GM23338 (cell line): ENCODE results near the gene SLC22A5. TPM values are rescaled to one million over a fixed set of nuclear protein-coding genes. Genes with fewer than 3 reads are reported as not detected.

Experiments used
- ATAC-seq: fragments of 200-7000 bp; cut with Tn5 transposase; 3 replicates; pipeline ENCODE4 v1.9.1; 2020
- DNase-seq: peaks from one replicate; pipeline ENCODE4 v3.0.0-alpha.2; 2015; ENCODE audit warnings: low spot score
- H2AFZ ChIP-seq: fragments of 200-600 bp; sonication (generic); 2 replicates; pipeline ENCODE4 v1.8.0; 2016; ENCODE audit warnings: antibody characterized with exemption, mild to moderate bottlenecking, moderate library complexity
- H3F3A ChIP-seq: fragments of 200-600 bp; sonication (generic); replicated peaks from 2 replicates; pipeline ENCODE4 v1.8.0; 2017; ENCODE audit warnings: antibody characterized with exemption, mixed run types, low read depth
- H3K27ac ChIP-seq: fragments of 200-600 bp; sonication (generic); 2 replicates; pipeline ENCODE4 v1.6.1; 2016; ENCODE audit warnings: low read depth
- H3K27me3 ChIP-seq: fragments of 200-600 bp; sonication (generic); 2 replicates; pipeline ENCODE4 v1.8.0; 2016; ENCODE audit warnings: mild to moderate bottlenecking, mixed run types, moderate library complexity; ENCODE audit not compliant: insufficient read depth
- H3K36me3 ChIP-seq: fragments of 200-600 bp; sonication (generic); 2 replicates; pipeline ENCODE4 v1.8.0; 2016; ENCODE audit warnings: mild to moderate bottlenecking; ENCODE audit not compliant: insufficient read depth
- H3K4me1 ChIP-seq: fragments of 200-600 bp; sonication (generic); 2 replicates; pipeline ENCODE4 v1.8.0; 2016; ENCODE audit warnings: mild to moderate bottlenecking, moderate library complexity; ENCODE audit not compliant: insufficient read depth
- H3K4me2 ChIP-seq: fragments of 200-600 bp; sonication (generic); 2 replicates; pipeline ENCODE4 v1.7.1; 2017; ENCODE audit warnings: mixed run types
- H3K4me3 ChIP-seq: fragments of 200-600 bp; sonication (generic); 2 replicates; pipeline ENCODE4 v1.6.1; 2016; ENCODE audit warnings: mixed run types
- H3K79me2 ChIP-seq: fragments of 200-600 bp; sonication (generic); replicated peaks from 2 replicates; pipeline ENCODE4 v1.8.0; 2017; ENCODE audit warnings: mild to moderate bottlenecking; ENCODE audit not compliant: insufficient read depth
- H3K9me2 ChIP-seq: fragments of 200-600 bp; sonication (generic); 2 replicates; pipeline ENCODE4 v1.8.0; 2017; ENCODE audit not compliant: insufficient read depth
- H4K20me1 ChIP-seq: fragments of 200-600 bp; sonication (generic); replicated peaks from 2 replicates; pipeline ENCODE4 v1.8.0; 2017; ENCODE audit warnings: mild to moderate bottlenecking; ENCODE audit not compliant: insufficient read depth
- H3K27ac Mint-ChIP-seq: 2 replicates; pipeline ENCODE4 v1.8.0; 2020; ENCODE audit warnings: inconsistent platforms, mild to moderate bottlenecking, moderate library complexity, mixed read lengths
- H3K27me3 Mint-ChIP-seq: 3 replicates; pipeline ENCODE4 v1.8.0; 2022; ENCODE audit warnings: low read depth, mild to moderate bottlenecking, moderate library complexity, mixed read lengths, inconsistent platforms; ENCODE audit not compliant: insufficient read depth, poor library complexity
- H3K36me3 Mint-ChIP-seq: 3 replicates; pipeline ENCODE4 v1.8.0; 2021; ENCODE audit warnings: low read depth, mild to moderate bottlenecking, inconsistent platforms, moderate library complexity, mixed read lengths
- H3K4me1 Mint-ChIP-seq: 3 replicates; pipeline ENCODE4 v1.8.0; 2020; ENCODE audit warnings: mild to moderate bottlenecking, inconsistent platforms, mixed read lengths
- H3K4me3 Mint-ChIP-seq: 3 replicates; pipeline ENCODE4 v1.8.0; 2021; ENCODE audit warnings: moderate library complexity, mild to moderate bottlenecking, inconsistent platforms, mixed read lengths
- H3K9me3 Mint-ChIP-seq: 3 replicates; pipeline ENCODE4 v1.8.0; 2020; ENCODE audit warnings: moderate library complexity, mild to moderate bottlenecking, inconsistent platforms, mixed read lengths
- CREB1 ChIP-seq: fragments of 250-450 bp; sonication (Bioruptor Pico); IDR thresholded peaks from 2 replicates; pipeline ENCODE4 v1.5.0; 2020; ENCODE audit warnings: low read depth, mild to moderate bottlenecking, moderate library complexity
- CTCF ChIP-seq, 2 experiments: fragments of 200-600 bp in 1 of 2; sonication (generic) in 1 of 2; conservative IDR thresholded peaks; 2 replicates each; pipeline versions ENCODE4 v1.5.1 to v1.6.1; 2016 to 2017; ENCODE audit warnings: antibody characterized with exemption in 2 of 2, low read depth in 2 of 2, mild to moderate bottlenecking in 2 of 2, moderate library complexity in 1 of 2
- ETS1 ChIP-seq: IDR thresholded peaks from 2 replicates; pipeline ENCODE4 v1.6.1; 2016; ENCODE audit warnings: antibody characterized with exemption
- EZH2 ChIP-seq: fragments of 200-600 bp; sonication (generic); IDR thresholded peaks from one replicate; pipeline ENCODE4 v1.8.0; 2017; ENCODE audit warnings: antibody characterized with exemption, mild to moderate bottlenecking, low read depth; ENCODE audit not compliant: unreplicated experiment
- EZH2phosphoT487 ChIP-seq: fragments of 200-600 bp; sonication (generic); IDR thresholded peaks from one replicate; pipeline ENCODE4 v1.8.1; 2018; ENCODE audit warnings: antibody characterized with exemption; ENCODE audit not compliant: unreplicated experiment
- POLR2AphosphoS5 ChIP-seq: IDR thresholded peaks from 2 replicates; pipeline ENCODE4 v1.6.1; 2016; ENCODE audit warnings: antibody characterized with exemption, low read depth
- REST ChIP-seq: IDR thresholded peaks from one replicate; pipeline ENCODE4 v1.6.1; 2018; ENCODE audit warnings: antibody characterized with exemption; ENCODE audit not compliant: unreplicated experiment
- STAT1 ChIP-seq: IDR thresholded peaks from one replicate; pipeline ENCODE4 v1.6.1; 2016; ENCODE audit warnings: antibody characterized with exemption; ENCODE audit not compliant: unreplicated experiment
- ZNF114 ChIP-seq: fragments of 250-450 bp; sonication (Bioruptor Pico); IDR thresholded peaks from 2 replicates; pipeline ENCODE4 v1.5.0; 2020; ENCODE audit warnings: mild to moderate bottlenecking, moderate library complexity
- ZNF331 ChIP-seq: fragments of 250-450 bp; sonication (Bioruptor Pico); IDR thresholded peaks from 2 replicates; pipeline ENCODE4 v1.5.0; 2020; ENCODE audit warnings: low read depth, mild to moderate bottlenecking, moderate library complexity
- ZNF462 ChIP-seq: fragments of 250-450 bp; sonication (Bioruptor Pico); IDR thresholded peaks from 2 replicates; pipeline ENCODE4 v1.5.0; 2020; ENCODE audit warnings: mild to moderate bottlenecking, moderate library complexity
- polyA plus RNA-seq: library from polyadenylated mRNA; unstranded; fragments of >200 nt; fragmentation: Nextera tagmentation; extraction: Ambion mirVana; gene quantifications from 2 replicates; pipeline ENCODE4 v1.2.1, GENCODE V29; 2016
- total RNA-seq: library from RNA; depleted of rRNA; stranded (reverse); fragments of >200 nt; shearing (Covaris generic); gene quantifications from 2 replicates; pipeline ENCODE4 v1.2.3, GENCODE V29; 2014

The SLC22A5 gene
- total and polyA plus RNA-seq, 2 experiments from 2014 or later = 1.9 to 2.4 TPM

GRCh38 chr5:132439521-132440089, 70.1 kb downstream of the SLC22A5 start:
- ATAC-seq (no peak), DNase-seq (no peak)
- Mint-ChIP-seq H3K36me3 (peaks cover 5% of the 10 kb centered on the region), H3K9me3 (peaks cover 3% of the 10 kb centered on the region), H3K27me3 (peaks cover 8% of the 10 kb centered on the region), H3K27ac (no peak overlapping the region), H3K4me3 (no peak overlapping the region), H3K4me1 (peaks cover 25% of the 10 kb centered on the region)
- H3K4me1 ChIP-seq = peaks cover 3% of the 10 kb centered on the region; the same call in 1 of the 2 replicates
- H3K27me3 ChIP-seq = no peaks in the 10 kb centered on the region
- no peaks in the 10 kb centered on the region for H3F3A ChIP-seq
- H2AFZ ChIP-seq = no peak overlapping the region
- no peak overlapping the region for H3K4me2 ChIP-seq
- TF ChIP-seq STAT1 (no peak), EZH2phosphoT487 (no peak), EZH2 (no peak), CREB1 (CRISPR knock-in tag) (no peak), REST (no peak), ZNF114 (CRISPR knock-in tag) (no peak), POLR2AphosphoS5 (no peak), ZNF462 (CRISPR knock-in tag) (no peak), CTCF (conservative IDR thresholded peaks at IDR 0.05; ENCODE audit: low read depth in 2 of 2) (no peak), ETS1 (no peak), ZNF331 (CRISPR knock-in tag) (no peak)
- H3K9me2 ChIP-seq = no peaks in the 10 kb centered on the region
- no peak overlapping the region for H3K4me3 ChIP-seq
- no peaks in the 10 kb centered on the region for H3K36me3 ChIP-seq
- H4K20me1 ChIP-seq = no peaks in the 10 kb centered on the region
- no peak overlapping the region for H3K27ac ChIP-seq
- no peaks in the 10 kb centered on the region for H3K79me2 ChIP-seq
